HUES6 (cell line): ENCODE data around the gene TPH1.

Experiments
- H3K27ac ChIP-seq: 2 replicates; pipeline ENCODE4 v1.7.0; 2013; ENCODE audit warnings: low read depth, mild to moderate bottlenecking, low read length, inconsistent platforms
- H3K27me3 ChIP-seq: 2 replicates; pipeline ENCODE4 v1.6.1; 2013; ENCODE audit warnings: low read length; ENCODE audit not compliant: control insufficient read depth, insufficient read depth
- H3K36me3 ChIP-seq: 2 replicates; pipeline ENCODE4 v1.6.1; 2013; ENCODE audit warnings: low read length; ENCODE audit not compliant: control insufficient read depth, insufficient read depth
- H3K4me1 ChIP-seq: 2 replicates; pipeline ENCODE4 v1.6.1; 2013; ENCODE audit warnings: low read length; ENCODE audit not compliant: control insufficient read depth, insufficient read depth
- H3K4me3 ChIP-seq: 2 replicates; pipeline ENCODE4 v1.5.1; 2013; ENCODE audit warnings: low read depth, low read length
- H3K9ac ChIP-seq: one replicate; pipeline ENCODE4 v1.6.1; 2013; ENCODE audit warnings: mild to moderate bottlenecking, low read length
- H3K9me3 ChIP-seq: 2 replicates; pipeline ENCODE4 v1.6.1; 2013; ENCODE audit warnings: low read depth, low read length; ENCODE audit not compliant: control insufficient read depth, insufficient read depth

The TPH1 gene

GRCh38 chr11:18022419-18022818 is 23.6 kb downstream of the TPH1 start:
- H3K27ac ChIP-seq = no peak overlapping the region
- no peaks in the 10 kb centered on the region for H3K9me3 ChIP-seq
- H3K36me3 ChIP-seq = no peaks in the 10 kb centered on the region
- H3K27me3 ChIP-seq = no peaks in the 10 kb centered on the region
- H3K9ac ChIP-seq = no peak overlapping the region
- H3K4me1 ChIP-seq = no peaks in the 10 kb centered on the region
- no peak overlapping the region for H3K4me3 ChIP-seq

- Histone ChIP-seq H3K27ac (no peak overlapping the region), H3K36me3 (no peaks in the 10 kb centered on the region), H3K9me3 (no peaks in the 10 kb centered on the region), H3K27me3 (peaks cover 10% of the 10 kb centered on the region), H3K9ac (no peak overlapping the region), H3K4me3 (no peak overlapping the region), H3K4me1 (no peaks in the 10 kb centered on the region)
Measured at GRCh38 chr11:18019650-18020049, 26.4 kb downstream of the TPH1 start.

- H3K4me1 ChIP-seq = peaks cover 5% of the 10 kb centered on the region
- H3K4me3 ChIP-seq = no peak overlapping the region
- H3K36me3 ChIP-seq = no peaks in the 10 kb centered on the region
- no peaks in the 10 kb centered on the region for H3K9me3 ChIP-seq
- H3K27ac ChIP-seq = no peak overlapping the region
- no peak overlapping the region for H3K9ac ChIP-seq
- peaks cover 23% of the 10 kb centered on the region for H3K27me3 ChIP-seq
Measured at GRCh38 chr11:18016789-18017188, 29.3 kb downstream of the TPH1 start.

- H3K4me1 ChIP-seq = peaks cover 7% of the 10 kb centered on the region
- H3K27me3 ChIP-seq = peaks cover 26% of the 10 kb centered on the region
- H3K27ac ChIP-seq = no peak overlapping the region
- H3K9me3 ChIP-seq = no peaks in the 10 kb centered on the region
- no peaks in the 10 kb centered on the region for H3K36me3 ChIP-seq
- H3K9ac ChIP-seq = no peak overlapping the region
- H3K4me3 ChIP-seq = no peak overlapping the region
Measured at GRCh38 chr11:18014876-18015275, 31.2 kb downstream of the TPH1 start.

- peak overlapping the region; percentile 99 for H3K4me3 ChIP-seq
- no peaks in the 10 kb centered on the region for H3K36me3 ChIP-seq
- H3K9ac ChIP-seq = no peak overlapping the region
- no peaks in the 10 kb centered on the region for H3K9me3 ChIP-seq
- peaks cover 26% of the 10 kb centered on the region for H3K27me3 ChIP-seq
- H3K27ac ChIP-seq = no peak overlapping the region
- H3K4me1 ChIP-seq = peaks cover 7% of the 10 kb centered on the region
Measured at GRCh38 chr11:18013790-18014507, 32.1 kb downstream of the TPH1 start.

- Histone ChIP-seq H3K9me3 (no peaks in the 10 kb centered on the region), H3K36me3 (no peaks in the 10 kb centered on the region), H3K9ac (peak within 1 kb of the TSS; percentile 70), H3K4me1 (peaks cover 7% of the 10 kb centered on the region), H3K27me3 (peaks cover 26% of the 10 kb centered on the region), H3K4me3 (peak within 1 kb of the TSS; percentile 99), H3K27ac (no peak within 1 kb of the TSS)
Measured at GRCh38 chr11:18012906-18013781, 32.9 kb downstream of the TPH1 start, which contains the start of gene SERGEF. Gene SERGEF, minus strand, starts transcription at chr11:18013047. Its CDS starts 37 bp downstream, at chr11:18013010.

GRCh38 chr11:18012122-18012905 is 33.8 kb downstream of the TPH1 start:
- Histone ChIP-seq H3K4me3 (peak overlapping the region; percentile 99), H3K9ac (peak overlapping the region; percentile 70), H3K27me3 (peaks cover 26% of the 10 kb centered on the region), H3K36me3 (no peaks in the 10 kb centered on the region), H3K9me3 (no peaks in the 10 kb centered on the region), H3K4me1 (peaks cover 7% of the 10 kb centered on the region), H3K27ac (no peak overlapping the region)

GRCh38 chr11:18011633-18012032 is 34.4 kb downstream of the TPH1 start:
- Histone ChIP-seq H3K9ac (no peak overlapping the region), H3K27me3 (peaks cover 26% of the 10 kb centered on the region), H3K27ac (no peak overlapping the region), H3K36me3 (peaks cover 2% of the 10 kb centered on the region), H3K9me3 (no peaks in the 10 kb centered on the region), H3K4me1 (peaks cover 7% of the 10 kb centered on the region), H3K4me3 (peak overlapping the region; percentile 99)

- Histone ChIP-seq H3K36me3 (peaks cover 6% of the 10 kb centered on the region), H3K9me3 (no peaks in the 10 kb centered on the region), H3K4me1 (peaks cover 7% of the 10 kb centered on the region), H3K4me3 (peak overlapping the region; percentile 99; the same call in 1 of the 2 replicates), H3K27ac (no peak overlapping the region), H3K9ac (no peak overlapping the region), H3K27me3 (peaks cover 26% of the 10 kb centered on the region)
Measured at GRCh38 chr11:18010977-18011586, 35.0 kb downstream of the TPH1 start.

- Histone ChIP-seq H3K27ac (no peak overlapping the region), H3K9ac (no peak overlapping the region), H3K27me3 (peaks cover 21% of the 10 kb centered on the region), H3K4me3 (no peak overlapping the region), H3K9me3 (no peaks in the 10 kb centered on the region), H3K36me3 (peaks cover 13% of the 10 kb centered on the region), H3K4me1 (peaks cover 7% of the 10 kb centered on the region)
Measured at GRCh38 chr11:18010121-18010670, 35.9 kb downstream of the TPH1 start.
